Globus pallidus (tissue), 1 donor: ENCODE measurements around the gene CFAP58.

Source experiments
- DNase-seq: peaks from one replicate; pipeline ENCODE4 v3.0.0-alpha.2; 2015; ENCODE audit warnings: low spot score

CFAP58 gene

GRCh38 chr10:104336821-104337467 lies 16.7 kb upstream of the CFAP58 start:
- no peak for DNase-seq

DNA sequence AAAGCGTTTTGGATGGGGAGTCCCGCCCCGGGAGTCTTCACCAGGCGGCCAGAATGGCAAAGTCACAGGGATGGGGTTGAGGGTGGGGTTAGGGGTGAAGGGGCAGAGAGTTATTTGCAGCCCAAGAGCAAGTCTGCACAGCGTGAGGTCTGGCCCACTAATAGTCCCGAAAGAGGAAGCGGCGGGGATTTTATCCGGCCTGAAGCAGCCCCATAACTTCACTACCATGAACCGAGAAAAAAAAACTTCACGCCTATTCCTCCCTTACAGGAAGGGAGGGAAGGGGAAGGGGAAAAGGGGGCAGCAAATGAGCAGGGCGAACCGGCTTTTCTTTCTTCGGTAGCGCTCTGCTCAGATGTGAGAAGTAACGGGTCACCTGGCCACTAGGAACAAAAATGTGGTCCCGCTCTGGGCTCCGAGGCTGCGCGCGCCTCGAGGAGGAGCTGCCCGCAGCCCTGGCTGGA lies 16.1 kb upstream of the CFAP58 start:
- peak; percentile 46 for DNase-seq

- DNase-seq, result peak; percentile 54
Measured at GRCh38 chr10:104337985-104338735, 15.5 kb upstream of the CFAP58 start, which contains the start of gene ITPRIP. TSS of gene ITPRIP (minus strand) at chr10:104338465. CDS start at chr10:104316051, 22,414 bp downstream.

GRCh38 chr10:104339469-104340110 lies 14.0 kb upstream of the CFAP58 start:
- DNase-seq, result peak; percentile 65

GRCh38 chr10:104340111-104340526 lies 13.5 kb upstream of the CFAP58 start:
- no peak for DNase-seq

- no peak for DNase-seq
Measured at GRCh38 chr10:104340641-104341040, 13.0 kb upstream of the CFAP58 start.

DNA sequence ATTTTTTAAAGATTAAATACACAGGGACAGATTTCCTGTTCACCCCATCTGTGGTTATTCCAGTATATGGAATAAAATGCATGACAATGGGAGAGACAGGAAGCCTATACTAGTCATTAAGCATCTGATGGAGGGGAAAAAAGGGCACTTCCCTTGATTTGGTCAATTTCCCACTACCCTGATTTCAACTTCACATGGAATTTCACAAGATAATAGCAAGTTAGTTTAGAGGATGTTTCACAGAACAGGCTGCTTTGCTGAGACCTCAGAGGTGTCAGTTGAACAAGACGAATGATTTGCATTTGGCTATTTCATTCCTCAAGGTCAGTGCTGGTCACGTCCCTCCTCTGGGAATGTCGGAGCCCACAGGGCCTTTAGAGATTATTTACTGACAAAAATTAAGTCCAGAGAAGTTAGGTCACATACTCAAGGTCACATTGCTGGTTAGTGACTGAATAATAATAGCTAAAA lies 10.7 kb upstream of the CFAP58 start:
- no peak for DNase-seq

DNA sequence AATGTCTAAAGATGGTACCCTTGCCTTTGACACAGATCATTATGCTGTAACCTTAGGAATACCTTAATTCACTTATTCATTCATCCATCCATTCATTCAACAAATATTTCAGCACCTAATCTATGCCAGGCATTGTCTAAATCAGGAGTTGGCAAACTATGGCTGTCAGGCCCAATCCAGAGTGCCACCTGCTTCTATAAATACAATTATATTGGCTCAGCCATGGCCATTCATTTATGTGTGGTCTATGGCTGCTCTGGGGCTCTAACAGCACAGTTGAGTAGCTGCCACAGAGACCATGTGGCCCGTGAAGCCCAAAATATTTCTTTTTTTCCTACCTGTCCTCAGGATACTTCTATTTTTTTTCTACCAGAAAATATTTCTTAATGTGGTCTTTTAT lies 9.4 kb upstream of the CFAP58 start:
- no peak for DNase-seq

DNA sequence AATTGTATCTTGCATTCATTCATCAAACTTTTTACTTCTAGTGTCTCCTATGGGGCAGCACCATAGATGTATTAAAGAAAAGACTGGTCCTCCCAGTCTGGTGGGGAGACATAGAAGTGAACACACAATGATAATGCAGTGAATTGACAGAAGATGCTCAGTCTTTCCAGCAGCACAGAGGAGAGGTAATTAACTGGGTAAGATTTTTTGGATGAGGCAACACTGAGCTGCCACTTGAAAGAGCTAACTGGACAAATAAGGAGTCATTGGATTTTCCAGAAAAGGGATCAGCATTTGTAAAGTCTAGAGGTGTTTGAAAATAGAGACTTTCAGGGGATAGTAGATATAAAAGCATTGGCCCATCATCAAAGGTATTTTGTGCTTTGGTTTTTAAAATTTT lies 8.1 kb upstream of the CFAP58 start:
- DNase-seq, result no peak

GRCh38 chr10:104345941-104346340 lies 7.7 kb upstream of the CFAP58 start:
- DNase-seq, result no peak

DNA sequence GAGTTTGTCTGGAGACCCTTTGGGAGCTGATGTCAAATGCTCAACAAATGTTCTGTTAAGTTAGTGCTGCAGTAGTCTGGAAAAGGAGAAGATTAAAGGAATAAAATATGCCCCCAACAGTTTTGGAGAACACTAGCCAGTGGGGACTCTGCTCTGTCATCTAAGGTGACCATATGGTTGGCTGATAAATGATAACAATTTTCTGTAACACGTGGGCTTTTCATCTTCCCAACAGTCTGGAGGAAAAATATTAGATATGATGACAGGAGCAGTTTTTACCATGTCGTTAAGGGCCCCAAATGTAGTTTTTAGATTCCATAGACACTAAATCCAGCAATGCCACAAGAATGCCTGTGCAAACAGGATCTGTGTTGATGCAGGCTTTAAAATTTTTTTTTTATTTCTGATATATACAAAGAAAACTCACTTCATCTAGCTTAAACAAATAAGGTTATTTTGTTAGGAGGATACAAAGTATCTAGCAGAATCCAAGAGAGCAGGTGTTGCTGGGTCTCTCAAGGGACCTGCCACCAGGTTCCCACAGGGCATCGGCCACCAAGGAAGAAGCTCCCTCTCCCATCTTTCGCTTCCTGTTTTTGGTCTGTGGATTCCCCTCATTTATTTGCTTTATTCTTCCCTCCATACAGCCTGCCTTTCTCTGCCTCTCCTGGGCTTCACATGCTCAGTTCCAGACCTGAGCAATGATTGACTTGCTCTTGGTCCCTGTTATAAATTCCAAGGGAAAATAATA lies 6.2 kb upstream of the CFAP58 start:
- no peak for DNase-seq

DNA sequence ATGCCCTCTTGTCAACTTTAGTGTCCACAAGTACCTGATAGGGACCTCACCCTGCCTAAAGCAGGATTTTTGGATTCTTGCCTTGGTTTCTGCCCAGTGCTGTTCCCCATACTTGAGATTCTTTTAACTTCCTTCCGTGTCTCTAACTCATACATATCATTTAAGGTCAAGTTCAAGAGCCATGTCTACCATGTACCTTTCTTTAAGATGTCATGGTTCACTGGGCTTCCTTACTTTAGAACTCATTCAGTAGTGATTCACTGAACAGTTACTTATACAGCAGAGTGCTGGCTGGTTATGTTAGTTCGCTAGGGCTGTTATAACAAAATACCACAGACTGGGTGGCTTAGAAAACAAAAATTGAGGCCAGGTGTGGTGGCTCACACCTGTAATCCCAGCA lies 5.0 kb upstream of the CFAP58 start:
- no peak for DNase-seq

DNA sequence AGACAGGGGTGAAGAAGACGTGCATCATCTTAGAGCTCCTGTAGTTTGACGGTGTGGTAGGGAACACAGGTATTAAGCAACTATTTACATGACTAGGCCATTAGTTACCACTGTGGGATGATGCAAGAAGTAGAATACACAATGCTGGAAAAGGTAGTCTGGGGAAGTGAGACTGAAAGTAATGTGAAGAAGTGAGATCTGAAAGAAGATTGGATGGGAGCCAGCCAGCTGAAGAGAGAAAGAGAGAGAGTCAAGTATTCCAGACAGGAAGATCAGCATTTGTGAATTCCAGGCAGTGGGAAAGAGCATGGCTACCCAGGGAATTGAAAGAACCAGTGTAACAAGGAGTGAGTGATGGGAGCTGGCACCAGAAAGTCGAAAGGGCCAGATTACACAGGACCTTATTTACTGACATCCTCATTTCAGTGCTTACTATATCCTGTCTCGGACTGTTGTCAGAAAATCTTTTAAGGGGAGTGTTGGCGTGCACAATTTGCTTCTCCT lies 4.0 kb upstream of the CFAP58 start:
- DNase-seq, result no peak

DNA sequence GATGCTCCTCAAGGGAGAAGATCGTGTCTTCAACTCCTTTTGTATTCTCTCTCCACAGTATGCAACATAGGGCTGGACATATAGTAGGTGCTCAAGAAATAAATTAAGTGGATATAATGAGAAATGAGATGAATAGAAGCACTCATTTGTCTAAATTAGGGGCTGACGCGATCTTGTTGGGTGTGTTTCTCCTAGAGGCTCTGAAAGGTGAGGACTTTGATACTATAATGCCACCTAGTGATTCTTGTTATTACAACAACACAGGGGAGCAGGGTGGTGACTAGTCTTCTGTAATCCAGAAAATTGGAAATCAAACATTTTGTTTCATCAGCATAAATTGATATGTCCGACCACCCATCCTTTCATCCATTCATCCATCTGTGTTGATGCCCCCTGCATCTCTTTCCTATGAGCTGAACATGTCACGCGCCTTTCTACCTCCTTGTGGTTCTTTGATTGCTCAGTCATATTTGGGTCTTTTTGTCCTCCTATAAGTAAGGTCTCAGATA lies 3.5 kb upstream of the CFAP58 start:
- DNase-seq, result peak; percentile 71

DNA sequence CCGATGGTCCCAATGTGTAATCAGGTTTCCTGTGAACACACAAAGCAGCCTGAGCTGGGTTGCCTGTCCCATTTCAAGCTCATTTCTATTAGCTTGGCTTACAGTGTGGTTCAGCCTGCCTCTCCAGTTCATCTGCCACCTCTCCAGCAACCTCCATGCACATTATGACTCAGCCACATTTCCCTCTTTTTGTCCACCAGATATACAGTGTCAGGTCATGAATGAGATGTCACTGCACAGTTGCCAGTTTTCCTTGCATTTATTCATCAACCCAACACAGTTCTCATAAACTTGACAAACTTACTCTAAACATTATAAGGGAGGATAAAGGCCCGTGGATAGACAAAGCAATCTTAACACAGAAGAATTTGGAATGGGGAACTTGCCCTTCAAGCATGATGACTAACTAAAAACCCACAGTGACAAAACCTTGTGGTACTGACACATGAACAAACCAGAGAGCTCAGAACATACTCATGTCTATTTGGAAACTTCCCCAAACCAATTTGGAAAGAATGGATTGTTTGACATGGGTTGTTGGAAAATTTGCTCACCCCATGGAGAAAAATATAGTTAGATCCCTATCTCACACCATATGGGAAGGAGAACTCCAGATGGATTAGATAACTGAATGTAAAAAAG lies 2.5 kb upstream of the CFAP58 start:
- DNase-seq, result no peak

DNA sequence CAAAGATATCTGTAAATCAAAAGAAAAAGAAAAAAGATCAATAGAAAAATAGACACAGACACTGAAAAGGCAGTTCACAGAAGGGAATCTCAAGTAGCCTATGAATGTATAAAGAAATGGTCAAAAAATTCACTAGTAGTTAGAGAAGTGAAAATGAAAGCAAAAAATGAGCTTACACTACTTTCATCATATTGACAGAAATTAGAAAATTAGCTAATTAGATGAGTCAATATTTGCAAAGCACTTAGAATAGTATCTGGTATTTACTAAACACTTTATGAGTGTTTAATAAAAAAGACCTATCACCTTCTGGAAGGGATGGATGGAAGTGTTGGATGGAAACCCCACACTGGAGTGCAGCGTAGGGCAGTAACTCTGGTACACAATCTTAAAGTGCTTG lies 1.7 kb upstream of the CFAP58 start:
- DNase-seq, result no peak

DNA sequence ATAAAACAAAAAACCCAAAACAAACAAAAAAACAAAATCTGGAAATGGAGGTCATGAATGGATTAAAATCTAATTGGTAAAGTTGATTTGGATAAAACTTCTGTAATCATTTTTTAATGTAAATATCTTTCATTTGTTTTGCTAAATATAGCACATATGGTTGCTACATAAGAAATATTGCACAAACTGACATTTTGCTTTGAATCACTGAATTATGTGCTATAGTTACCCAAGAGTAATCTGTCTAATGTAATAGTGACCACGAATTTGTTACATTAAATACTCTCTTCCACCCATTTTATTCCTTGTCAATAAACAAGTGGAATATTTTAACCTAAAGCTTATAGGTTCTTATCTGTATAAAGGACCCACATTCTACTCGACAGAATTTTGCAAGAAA lies 6.2 kb downstream of the CFAP58 start:
- no peak for DNase-seq

- no peak for DNase-seq
Measured at GRCh38 chr10:104367904-104368303, 14.3 kb downstream of the CFAP58 start.

DNA sequence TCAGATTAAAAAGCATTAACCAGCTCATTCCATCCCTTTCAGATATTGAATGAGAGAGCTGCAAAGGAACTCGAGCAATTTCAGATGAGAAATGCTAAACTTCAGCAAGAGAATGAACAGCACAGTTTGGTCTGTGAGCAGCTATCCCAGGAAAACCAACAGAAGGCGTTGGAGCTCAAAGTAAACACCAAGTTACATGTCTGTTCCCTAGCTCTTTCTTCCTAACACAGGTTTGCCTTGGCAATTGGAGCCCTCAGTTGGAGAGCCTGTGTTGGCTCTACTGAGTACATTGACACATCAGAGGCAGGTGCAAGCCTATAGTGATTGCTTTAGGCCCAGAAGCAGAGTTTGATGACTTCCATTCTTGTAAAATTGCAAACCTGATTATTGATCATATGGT lies 14.7 kb downstream of the CFAP58 start:
- DNase-seq, result no peak

DNA sequence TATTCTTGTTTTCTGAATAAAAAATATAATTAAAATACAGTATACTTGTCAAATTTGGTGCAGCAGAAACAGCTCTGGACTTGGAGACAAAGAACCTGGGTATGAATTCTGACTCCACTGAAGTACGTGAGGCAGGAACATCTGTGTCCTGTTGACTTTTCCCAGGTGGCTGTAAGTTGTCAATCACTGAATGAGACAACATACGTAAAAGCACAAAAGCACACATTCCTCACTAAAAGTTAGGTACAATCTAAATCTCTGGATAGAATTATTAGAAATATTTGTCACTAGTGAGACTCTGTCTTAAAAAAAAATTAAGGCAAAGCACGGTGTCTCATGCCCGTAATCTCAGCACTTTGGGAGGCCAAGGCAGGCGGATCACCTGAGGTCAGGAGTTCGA lies 18.1 kb downstream of the CFAP58 start:
- no peak for DNase-seq

DNA sequence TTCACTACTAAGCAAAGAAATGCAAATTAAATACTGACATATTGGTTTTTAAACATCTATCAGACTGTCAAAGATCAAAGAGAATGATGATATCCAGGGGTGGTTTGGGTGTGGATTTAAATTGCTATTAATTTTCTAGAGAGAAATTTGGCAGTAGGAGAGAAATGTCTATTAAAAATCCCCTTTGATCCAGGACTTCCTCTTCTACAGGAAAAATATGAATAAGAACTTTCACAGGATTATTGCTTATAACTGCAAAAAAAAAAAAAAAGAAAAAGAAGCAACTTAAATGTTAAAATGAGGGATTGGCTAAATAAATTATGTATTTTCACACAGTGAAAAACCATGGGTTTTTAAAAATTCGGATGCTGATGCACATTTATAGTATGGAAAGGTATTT lies 21.0 kb downstream of the CFAP58 start:
- DNase-seq, result no peak
